WTC11 (cell line): Measurements from ENCODE around the gene SSTR5. TPM values are rescaled to one million over a fixed set of nuclear protein-coding genes. Genes with fewer than 3 reads are reported as not detected.

Source experiments
- ATAC-seq: fragments of 200-7000 bp; cut with Tn5 transposase; 2 replicates; pipeline ENCODE4 v1.10.0; 2021; ENCODE audit warnings: mild to moderate bottlenecking, moderate library complexity
- CTCF ChIA-PET: fragments of 300-600 bp; sonication (Branson Sonifier 250); formaldehyde crosslinking; loops from one replicate; lab custom pipeline; 2021; ENCODE audit warnings: antibody characterized with exemption; lab: Charles Lee
- POLR2A ChIA-PET: fragments of 350-600 bp; sonication (Branson Sonifier 250); formaldehyde crosslinking; loops from one replicate; lab custom pipeline; 2021; ENCODE audit warnings: antibody characterized with exemption; lab: Charles Lee
- DNase-seq: peaks from one replicate; pipeline ENCODE4 v3.0.0; 2021; ENCODE audit warnings: low spot score
- H3K27ac Mint-ChIP-seq: 2 replicates; pipeline ENCODE4 v1.8.0; 2021; ENCODE audit warnings: mixed read lengths
- H3K27me3 Mint-ChIP-seq: 2 replicates; pipeline ENCODE4 v1.8.0; 2021; ENCODE audit warnings: low read depth, mild to moderate bottlenecking, moderate library complexity, mixed read lengths
- H3K36me3 Mint-ChIP-seq: 2 replicates; pipeline ENCODE4 v1.8.0; 2021; ENCODE audit warnings: mixed read lengths
- H3K4me1 Mint-ChIP-seq: 2 replicates; pipeline ENCODE4 v1.8.0; 2022; ENCODE audit warnings: mixed read lengths
- H3K4me3 Mint-ChIP-seq: 2 replicates; pipeline ENCODE4 v1.8.0; 2021; ENCODE audit warnings: mild to moderate bottlenecking, moderate library complexity, mixed read lengths
- H3K9me3 Mint-ChIP-seq: 2 replicates; pipeline ENCODE4 v1.8.0; 2021; ENCODE audit warnings: mixed read lengths
- CREB1 ChIP-seq: sonication (generic); formaldehyde crosslinking; IDR thresholded peaks from 2 replicates; pipeline ENCODE4 v1.8.0; 2023; ENCODE audit warnings: mild to moderate bottlenecking, missing genetic modification reagents
- EMX1 ChIP-seq: fragments of 250-450 bp; sonication (Bioruptor Pico); IDR thresholded peaks from 2 replicates; pipeline ENCODE4 v1.8.0; 2021; ENCODE audit warnings: mild to moderate bottlenecking
- GABPB1 ChIP-seq: sonication (generic); formaldehyde crosslinking; IDR thresholded peaks from 2 replicates; pipeline ENCODE4 v1.8.1; 2023; ENCODE audit warnings: mild to moderate bottlenecking, missing genetic modification reagents
- JAZF1 ChIP-seq: fragments of 250-450 bp; sonication (Bioruptor Pico); IDR thresholded peaks from 2 replicates; pipeline ENCODE4 v1.9.0; 2021; ENCODE audit warnings: moderate library complexity, mild to moderate bottlenecking, inconsistent platforms
- NFATC4 ChIP-seq: fragments of 250-450 bp; sonication (Bioruptor Pico); IDR thresholded peaks from 2 replicates; pipeline ENCODE4 v1.9.0; 2021; ENCODE audit warnings: mild to moderate bottlenecking
- NFE2L1 ChIP-seq: sonication (generic); formaldehyde crosslinking; IDR thresholded peaks from 2 replicates; pipeline ENCODE4 v1.8.1; 2023; ENCODE audit warnings: missing genetic modification reagents
- PRRX2 ChIP-seq: fragments of 250-450 bp; sonication (Bioruptor Pico); IDR thresholded peaks from 2 replicates; pipeline ENCODE4 v1.8.0; 2021; ENCODE audit warnings: mild to moderate bottlenecking
- SP1 ChIP-seq: sonication (generic); formaldehyde crosslinking; conservative IDR thresholded peaks from 2 replicates; pipeline ENCODE4 v1.8.1; 2022; ENCODE audit warnings: missing genetic modification reagents
- ZNF121 ChIP-seq: sonication (generic); formaldehyde crosslinking; IDR thresholded peaks from 2 replicates; pipeline ENCODE4 v1.8.0; 2023; ENCODE audit warnings: missing genetic modification reagents
- total RNA-seq: library from RNA; stranded (reverse); gene quantifications from 3 replicates; pipeline ENCODE4 v1.2.3, GENCODE V29; 2021
- TF ChIP-seq, protein P1 (sequence below): sonication (generic); formaldehyde crosslinking; IDR thresholded peaks from 2 replicates; pipeline ENCODE4 v1.8.0; 2023; ENCODE audit warnings: missing genetic modification reagents, mild to moderate bottlenecking, borderline replicate concordance
- TF ChIP-seq, protein P2 (sequence below): fragments of 200-600 bp; IDR thresholded peaks from 2 replicates; pipeline ENCODE4 v1.8.0; 2022; ENCODE audit warnings: antibody characterized with exemption
- TF ChIP-seq, protein P3 (sequence below): fragments of 250-450 bp; sonication (Bioruptor Pico); IDR thresholded peaks from 2 replicates; pipeline ENCODE4 v2.1.2; 2022; ENCODE audit warnings: mild to moderate bottlenecking, moderate library complexity
- TF ChIP-seq, protein P4 (sequence below): sonication (generic); formaldehyde crosslinking; IDR thresholded peaks from 2 replicates; pipeline ENCODE4 v1.8.0; 2023; ENCODE audit warnings: missing genetic modification reagents
- TF ChIP-seq, protein P5 (sequence below): sonication (generic); formaldehyde crosslinking; conservative IDR thresholded peaks from 2 replicates; pipeline ENCODE4 v1.8.1; 2022; ENCODE audit warnings: mild to moderate bottlenecking, missing genetic modification reagents

Gene SSTR5
- total RNA-seq, 1 experiment from 2014 or later = 0.61 TPM

DNA sequence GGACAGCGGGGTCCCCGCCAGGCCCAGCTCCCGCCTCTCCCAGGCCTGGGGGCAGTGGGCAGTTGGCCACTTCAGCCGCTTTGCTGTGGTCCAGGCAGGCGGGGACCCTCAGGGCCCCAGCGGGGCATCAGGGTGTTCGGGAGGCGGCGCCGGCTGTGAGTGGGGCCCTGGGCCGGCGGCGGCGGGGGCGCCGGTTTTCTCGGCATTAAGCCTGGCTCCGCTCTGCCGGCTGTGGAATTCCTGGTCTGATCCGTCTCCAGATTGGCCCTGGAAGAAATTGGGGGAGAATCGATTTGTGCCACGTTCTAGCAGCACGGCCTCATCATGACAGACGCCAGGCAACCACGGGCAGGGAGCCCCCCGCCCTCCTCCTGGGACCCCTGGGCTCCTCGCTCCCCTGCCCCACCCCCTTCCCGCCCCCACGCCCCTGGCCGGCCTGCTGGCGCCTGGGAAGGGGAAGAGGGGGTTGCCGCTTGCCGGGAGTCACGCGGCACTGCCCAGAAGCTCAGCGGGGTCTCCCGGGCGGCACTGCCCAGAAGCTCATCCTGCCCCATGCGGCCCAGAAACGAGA, 28.6 kb upstream of the SSTR5 start (continued):
- TF ChIP-seq, protein P1, sequence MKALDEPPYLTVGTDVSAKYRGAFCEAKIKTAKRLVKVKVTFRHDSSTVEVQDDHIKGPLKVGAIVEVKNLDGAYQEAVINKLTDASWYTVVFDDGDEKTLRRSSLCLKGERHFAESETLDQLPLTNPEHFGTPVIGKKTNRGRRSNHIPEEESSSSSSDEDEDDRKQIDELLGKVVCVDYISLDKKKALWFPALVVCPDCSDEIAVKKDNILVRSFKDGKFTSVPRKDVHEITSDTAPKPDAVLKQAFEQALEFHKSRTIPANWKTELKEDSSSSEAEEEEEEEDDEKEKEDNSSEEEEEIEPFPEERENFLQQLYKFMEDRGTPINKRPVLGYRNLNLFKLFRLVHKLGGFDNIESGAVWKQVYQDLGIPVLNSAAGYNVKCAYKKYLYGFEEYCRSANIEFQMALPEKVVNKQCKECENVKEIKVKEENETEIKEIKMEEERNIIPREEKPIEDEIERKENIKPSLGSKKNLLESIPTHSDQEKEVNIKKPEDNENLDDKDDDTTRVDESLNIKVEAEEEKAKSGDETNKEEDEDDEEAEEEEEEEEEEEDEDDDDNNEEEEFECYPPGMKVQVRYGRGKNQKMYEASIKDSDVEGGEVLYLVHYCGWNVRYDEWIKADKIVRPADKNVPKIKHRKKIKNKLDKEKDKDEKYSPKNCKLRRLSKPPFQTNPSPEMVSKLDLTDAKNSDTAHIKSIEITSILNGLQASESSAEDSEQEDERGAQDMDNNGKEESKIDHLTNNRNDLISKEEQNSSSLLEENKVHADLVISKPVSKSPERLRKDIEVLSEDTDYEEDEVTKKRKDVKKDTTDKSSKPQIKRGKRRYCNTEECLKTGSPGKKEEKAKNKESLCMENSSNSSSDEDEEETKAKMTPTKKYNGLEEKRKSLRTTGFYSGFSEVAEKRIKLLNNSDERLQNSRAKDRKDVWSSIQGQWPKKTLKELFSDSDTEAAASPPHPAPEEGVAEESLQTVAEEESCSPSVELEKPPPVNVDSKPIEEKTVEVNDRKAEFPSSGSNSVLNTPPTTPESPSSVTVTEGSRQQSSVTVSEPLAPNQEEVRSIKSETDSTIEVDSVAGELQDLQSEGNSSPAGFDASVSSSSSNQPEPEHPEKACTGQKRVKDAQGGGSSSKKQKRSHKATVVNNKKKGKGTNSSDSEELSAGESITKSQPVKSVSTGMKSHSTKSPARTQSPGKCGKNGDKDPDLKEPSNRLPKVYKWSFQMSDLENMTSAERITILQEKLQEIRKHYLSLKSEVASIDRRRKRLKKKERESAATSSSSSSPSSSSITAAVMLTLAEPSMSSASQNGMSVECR (CRISPR knock-in tag) = no peak
- TF ChIP-seq SP1 (CRISPR knock-in tag) (no peak), EMX1 (CRISPR knock-in tag) (no peak), NFATC4 (CRISPR knock-in tag) (no peak), NFE2L1 (CRISPR knock-in tag) (no peak), CREB1 (CRISPR knock-in tag) (no peak)
- TF ChIP-seq, protein P2, sequence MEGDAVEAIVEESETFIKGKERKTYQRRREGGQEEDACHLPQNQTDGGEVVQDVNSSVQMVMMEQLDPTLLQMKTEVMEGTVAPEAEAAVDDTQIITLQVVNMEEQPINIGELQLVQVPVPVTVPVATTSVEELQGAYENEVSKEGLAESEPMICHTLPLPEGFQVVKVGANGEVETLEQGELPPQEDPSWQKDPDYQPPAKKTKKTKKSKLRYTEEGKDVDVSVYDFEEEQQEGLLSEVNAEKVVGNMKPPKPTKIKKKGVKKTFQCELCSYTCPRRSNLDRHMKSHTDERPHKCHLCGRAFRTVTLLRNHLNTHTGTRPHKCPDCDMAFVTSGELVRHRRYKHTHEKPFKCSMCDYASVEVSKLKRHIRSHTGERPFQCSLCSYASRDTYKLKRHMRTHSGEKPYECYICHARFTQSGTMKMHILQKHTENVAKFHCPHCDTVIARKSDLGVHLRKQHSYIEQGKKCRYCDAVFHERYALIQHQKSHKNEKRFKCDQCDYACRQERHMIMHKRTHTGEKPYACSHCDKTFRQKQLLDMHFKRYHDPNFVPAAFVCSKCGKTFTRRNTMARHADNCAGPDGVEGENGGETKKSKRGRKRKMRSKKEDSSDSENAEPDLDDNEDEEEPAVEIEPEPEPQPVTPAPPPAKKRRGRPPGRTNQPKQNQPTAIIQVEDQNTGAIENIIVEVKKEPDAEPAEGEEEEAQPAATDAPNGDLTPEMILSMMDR = no peak
- TF ChIP-seq, protein P3, sequence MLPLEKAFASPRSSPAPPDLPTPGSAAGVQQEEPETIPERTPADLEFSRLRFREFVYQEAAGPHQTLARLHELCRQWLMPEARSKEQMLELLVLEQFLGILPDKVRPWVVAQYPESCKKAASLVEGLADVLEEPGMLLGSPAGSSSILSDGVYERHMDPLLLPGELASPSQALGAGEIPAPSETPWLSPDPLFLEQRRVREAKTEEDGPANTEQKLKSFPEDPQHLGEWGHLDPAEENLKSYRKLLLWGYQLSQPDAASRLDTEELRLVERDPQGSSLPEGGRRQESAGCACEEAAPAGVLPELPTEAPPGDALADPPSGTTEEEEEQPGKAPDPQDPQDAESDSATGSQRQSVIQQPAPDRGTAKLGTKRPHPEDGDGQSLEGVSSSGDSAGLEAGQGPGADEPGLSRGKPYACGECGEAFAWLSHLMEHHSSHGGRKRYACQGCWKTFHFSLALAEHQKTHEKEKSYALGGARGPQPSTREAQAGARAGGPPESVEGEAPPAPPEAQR (CRISPR knock-in tag) = no peak

DNA sequence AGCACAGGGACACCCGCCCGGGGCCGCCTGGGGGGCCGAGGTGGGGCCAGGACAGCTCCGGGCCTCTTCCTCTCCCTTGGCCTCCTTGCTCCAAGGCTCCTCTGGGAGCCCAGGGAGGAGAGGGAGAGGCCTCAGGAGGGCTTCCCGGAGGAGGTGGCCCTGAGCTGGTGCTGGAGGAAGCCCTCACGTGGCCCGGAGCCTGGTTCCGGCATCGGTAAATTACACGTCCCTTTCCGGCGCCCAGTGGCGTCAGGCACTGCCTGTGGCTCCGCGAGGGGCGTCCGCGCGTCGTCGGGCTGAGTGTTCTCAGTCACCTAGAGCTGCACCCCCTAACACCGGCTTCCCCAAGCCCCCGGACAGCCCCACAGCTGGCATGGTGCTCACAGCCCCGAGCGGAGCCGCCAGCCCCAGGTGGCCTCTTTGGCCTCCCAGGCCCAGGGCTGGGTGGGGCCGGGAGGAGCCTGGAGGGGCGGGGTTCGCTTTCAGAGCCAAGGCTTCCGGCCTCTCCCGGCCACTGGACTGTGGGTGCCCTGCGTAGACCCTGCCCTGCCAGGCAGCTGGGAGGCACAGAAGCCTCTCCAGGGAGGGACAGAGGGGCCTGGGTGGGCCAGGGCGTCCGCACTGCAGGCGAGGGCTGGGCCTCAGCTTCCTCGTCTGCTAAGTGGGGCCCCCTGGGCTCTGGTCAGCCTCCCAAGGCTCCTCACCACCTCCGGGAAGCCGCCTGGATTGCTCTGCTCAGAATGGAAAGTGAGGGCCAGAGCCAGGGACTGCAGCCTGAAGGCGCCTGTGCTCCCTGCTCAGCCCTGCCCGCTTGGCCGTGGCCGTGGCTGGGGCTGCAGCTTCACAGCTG, 27.9 kb upstream of the SSTR5 start:
- POLR2A ChIA-PET = interaction anchor here (1.0 kb wide), 1 partner anchor 15 kb away, joined by 3 read pairs; no protein-coding TSS in a partner anchor
- DNase-seq = no peak
- Mint-ChIP-seq H3K27ac (no peak overlapping the region), H3K4me1 (no peaks in the 10 kb centered on the region), H3K27me3 (no peaks in the 10 kb centered on the region), H3K36me3 (no peaks in the 10 kb centered on the region), H3K9me3 (peaks cover 9% of the 10 kb centered on the region)
- no peak for TF ChIP-seq JAZF1
- TF ChIP-seq, protein P4, sequence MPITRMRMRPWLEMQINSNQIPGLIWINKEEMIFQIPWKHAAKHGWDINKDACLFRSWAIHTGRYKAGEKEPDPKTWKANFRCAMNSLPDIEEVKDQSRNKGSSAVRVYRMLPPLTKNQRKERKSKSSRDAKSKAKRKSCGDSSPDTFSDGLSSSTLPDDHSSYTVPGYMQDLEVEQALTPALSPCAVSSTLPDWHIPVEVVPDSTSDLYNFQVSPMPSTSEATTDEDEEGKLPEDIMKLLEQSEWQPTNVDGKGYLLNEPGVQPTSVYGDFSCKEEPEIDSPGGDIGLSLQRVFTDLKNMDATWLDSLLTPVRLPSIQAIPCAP (CRISPR knock-in tag) = no peak
- TF ChIP-seq, protein P5, sequence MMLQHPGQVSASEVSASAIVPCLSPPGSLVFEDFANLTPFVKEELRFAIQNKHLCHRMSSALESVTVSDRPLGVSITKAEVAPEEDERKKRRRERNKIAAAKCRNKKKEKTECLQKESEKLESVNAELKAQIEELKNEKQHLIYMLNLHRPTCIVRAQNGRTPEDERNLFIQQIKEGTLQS (CRISPR knock-in tag) = no peak
- no peak for TF ChIP-seq ZNF121 (CRISPR knock-in tag)
- no peak for TF ChIP-seq GABPB1 (CRISPR knock-in tag)
- TF ChIP-seq PRRX2 (CRISPR knock-in tag) = no peak
- TF ChIP-seq, all 79 proteins: peak for 0
- no peak overlapping the region for H3K4me3 Mint-ChIP-seq
- ATAC-seq = no peak
- CTCF ChIA-PET = interaction anchor here (2.5 kb wide), 1 partner anchor 13 kb away, joined by 19 read pairs; no protein-coding TSS in a partner anchor
